NCI-H2107 treated with DMSO at 0.1 percent for 48 hours (cell line): ENCODE measurements around the gene SLC7A1.

Experiments used
- DNase-seq: peaks from one replicate; lab custom pipeline; 2025; ENCODE audit not compliant: unreplicated experiment; lab: John Stamatoyannopoulos, UW

The SLC7A1 gene

DNA sequence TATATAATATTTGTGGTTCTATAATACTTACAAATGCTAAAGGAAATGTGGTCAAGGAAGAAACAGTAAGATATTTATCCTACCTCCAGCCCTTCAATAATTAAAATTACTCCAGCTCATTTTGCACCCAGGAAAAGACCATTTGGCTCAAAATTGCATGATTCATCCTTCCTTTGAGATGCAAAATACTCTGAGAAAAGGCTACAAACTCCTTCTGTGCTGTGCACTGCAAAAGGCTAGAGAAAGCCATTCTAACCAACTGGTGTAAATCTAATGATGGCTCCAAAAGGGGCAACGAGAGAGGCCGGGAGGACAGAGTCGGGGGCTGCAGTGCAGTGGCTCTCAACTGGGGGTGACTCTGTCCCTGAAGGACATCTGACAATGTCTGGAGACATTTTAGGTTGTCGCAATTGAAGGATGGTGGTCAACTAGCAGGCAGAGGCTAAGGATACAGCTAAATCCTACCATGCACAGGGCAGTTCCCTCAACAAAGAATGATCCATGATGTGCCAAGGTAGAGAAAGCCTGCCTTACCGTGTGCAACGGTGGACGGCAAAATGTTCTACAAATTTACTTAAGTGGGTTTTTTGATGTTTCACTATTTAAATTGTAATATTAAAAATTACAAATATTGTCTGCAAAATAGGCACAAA is 32.6 kb downstream of the SLC7A1 start:
- DNase-seq: no peak

DNA sequence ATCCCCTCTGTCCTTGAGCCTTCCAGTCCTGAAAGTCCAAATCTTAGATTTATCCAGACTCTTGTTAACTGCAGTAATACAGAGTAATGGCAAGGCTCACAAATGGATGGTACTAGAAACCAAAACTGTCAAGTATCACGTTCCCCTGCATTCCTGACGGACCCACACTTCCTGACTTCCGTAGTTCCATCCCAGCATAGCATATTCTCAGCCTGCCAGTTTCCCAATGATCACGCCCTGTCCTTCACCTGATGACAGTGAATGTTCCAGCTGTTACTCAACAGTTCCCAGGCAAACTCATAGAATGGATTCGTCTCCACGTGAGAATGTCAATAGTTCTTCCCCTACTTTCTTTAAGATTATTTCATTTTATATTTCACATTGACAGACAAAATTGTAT is 33.6 kb downstream of the SLC7A1 start:
- DNase-seq: no peak

DNA sequence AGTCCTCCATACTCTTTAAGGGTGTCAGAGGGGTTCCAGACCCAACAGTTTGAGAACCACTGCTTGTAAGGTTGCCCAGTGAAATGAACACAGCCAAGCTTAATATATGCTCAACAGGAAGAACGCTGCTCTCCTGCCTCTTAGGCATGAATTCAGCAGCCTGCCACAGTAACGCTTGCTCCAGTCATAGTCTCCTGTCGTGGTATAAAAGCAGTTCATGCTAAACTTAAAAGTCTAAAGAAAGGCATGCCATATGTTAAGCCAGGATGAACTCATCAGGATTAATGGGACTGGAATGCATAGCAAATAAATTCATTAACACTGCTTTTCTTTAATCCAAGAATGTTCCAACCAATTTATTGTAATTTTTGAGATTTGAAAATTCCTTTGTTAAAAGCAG is 38.7 kb downstream of the SLC7A1 start:
- no peak for DNase-seq

DNA sequence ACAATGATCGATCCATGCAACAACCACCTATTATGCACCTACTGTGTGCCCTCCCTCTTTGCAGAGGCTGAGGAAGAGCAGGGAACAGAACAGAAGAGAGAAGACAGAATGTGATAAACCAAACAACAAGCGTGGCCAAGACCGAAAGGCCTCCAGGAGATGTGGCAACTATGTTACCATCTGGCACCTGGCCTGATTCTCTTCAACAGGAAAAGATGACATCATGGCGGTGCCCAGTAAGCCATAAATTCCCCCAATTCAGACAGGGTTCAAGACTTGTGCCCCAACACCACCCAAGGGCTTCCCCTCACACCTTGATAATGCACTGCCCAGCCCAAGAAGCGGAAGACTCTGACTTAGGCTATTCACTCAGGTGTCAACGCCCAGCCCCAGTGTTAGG is 44.3 kb downstream of the SLC7A1 start:
- DNase-seq: no peak

DNA sequence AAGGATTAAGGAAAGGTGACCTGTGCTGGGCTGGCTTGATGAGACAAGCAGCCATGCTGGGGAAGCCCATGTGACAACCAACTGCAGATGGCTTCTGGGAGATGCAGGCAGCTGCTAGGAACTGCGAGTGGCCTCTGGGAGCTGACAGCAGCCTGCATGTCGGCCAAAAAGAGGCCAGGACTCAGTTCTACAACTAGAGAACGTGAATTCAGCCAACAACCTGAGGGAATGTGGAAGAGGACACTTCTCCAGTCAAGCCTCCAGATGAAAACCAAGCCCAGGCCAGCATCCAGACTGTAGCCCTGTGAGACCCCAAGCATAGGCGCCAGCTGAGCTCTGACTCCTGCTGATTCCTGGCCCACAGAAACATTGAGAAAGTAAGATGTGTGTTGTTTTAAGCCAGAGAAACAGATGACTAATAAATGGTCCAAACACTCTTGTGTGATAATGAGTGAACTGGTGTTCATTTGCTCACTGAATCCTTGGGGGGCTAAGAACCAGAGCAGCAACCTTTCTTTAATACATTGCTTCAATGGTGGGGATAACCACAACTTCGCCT is 45.0 kb downstream of the SLC7A1 start:
- DNase-seq: no peak

DNA sequence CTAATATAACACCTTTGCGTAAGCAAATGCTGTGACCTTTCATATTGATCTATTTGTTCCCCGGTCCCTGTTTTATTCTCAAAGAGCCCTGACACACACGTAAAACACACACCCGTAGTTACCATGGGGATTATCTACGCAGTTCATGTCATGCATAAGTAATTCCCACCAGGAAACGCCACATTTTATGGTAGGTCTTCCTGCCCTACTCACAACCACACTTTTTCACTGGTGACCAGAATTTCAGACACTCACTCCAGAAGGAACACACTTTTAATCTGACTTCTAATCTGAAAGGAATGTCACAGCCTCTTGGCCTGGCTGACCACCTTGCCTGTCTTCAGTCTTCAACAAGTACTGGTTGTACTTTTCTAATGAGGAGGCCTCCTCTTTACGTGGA is 46.8 kb downstream of the SLC7A1 start:
- no peak for DNase-seq

DNA sequence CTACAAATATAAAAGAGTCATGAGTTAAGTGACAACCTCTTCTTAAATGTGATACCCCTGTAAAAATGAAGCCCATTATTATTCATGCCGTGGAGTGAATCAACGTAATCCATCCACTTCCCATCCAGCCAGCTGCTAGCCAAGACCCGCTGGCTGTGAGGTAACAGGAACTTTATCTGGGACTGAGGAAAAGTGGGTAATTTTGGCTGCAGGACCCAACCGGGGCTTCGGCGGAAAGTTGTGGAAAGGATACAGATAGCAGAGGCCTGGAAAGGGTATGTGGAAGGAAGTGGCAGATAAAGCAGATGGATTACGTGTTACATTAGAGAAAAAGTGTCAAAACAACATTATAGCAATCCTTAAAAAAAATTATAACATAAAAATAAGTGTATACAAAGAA is 48.3 kb downstream of the SLC7A1 start:
- DNase-seq: no peak

DNA sequence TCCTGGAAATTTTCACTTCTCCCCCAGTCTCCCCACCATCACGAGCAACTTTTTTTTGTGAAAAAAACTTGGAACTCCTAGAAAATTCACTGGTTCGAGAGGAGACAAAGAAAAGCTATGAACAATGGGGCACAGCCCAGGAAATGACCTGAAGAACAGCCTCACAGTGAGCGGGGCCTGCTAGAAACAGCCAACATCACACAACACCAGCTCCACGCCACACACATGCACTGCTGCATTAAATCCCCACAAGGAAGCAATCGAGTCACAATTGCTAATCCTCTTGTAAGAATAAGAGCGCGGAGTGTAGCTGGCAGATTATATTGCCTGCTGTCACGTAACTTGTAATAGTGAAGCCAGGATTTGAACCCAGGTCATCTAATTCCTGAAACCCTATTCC is 48.8 kb downstream of the SLC7A1 start:
- DNase-seq: no peak

DNA sequence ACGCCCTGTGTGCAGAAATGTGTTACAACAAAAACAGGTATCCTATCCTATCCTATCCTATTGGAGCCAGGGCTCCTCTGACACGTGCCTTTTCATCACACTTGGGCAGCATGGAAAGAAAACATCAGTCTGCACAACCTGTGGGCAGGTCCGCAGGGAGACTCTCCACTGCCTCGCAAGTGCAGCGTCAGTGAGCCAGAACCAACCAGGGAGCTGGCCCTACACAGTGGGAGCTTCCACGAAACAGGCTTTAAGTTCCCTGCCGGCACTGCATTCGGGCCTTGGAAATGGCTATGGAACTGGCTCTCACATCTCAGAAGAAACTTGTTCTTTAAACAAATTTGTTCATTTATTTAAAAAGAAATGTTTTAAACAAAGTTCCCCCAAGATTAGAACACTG is 49.5 kb downstream of the SLC7A1 start:
- DNase-seq: no peak

DNA sequence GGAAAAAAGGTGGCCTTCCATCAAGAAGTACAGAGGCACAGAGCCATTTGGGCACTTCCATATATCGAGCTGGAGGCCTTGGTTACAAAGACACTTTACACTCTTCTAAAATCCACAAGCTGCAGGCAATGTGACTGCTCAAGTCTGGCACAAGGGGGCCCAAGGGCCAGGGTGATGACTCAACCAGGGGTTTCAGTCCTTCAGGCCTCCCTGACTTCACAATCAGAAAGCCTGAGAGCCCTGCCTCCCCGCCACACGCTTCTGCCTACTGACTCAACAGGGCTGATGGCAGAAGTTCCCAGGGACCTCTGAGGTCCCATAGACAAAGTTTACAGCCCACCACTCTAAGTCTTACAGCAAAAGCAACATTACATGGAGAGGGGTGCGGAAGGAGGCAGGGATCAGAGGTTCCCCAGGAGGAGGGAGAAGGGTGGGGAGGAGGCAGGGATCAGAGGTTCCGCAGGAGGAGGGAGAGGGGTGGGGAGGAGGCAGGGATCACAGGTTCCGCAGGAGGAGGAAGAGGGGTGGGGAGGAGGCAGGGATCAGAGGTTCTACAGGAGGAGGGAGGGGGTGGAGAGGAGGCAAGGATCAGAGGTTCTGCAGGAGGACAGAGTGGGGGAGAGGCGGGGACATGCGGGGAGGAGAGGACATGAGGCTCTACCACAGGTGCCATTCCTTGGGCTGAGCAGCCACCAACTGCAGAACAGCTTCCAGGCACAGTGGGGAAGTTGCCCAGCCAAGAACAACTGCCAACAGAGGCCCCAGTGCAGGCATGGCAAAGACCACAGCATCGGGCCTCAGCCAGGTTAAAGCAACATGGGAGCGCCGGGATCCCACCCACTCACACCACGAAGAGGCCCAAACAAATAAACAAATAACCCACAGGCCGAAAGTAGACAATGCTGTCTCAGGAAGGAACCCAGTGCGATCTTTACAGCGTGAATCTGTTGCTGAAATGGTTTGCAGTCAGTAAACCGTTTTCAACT is 52.0 kb downstream of the SLC7A1 start:
- DNase-seq: no peak

DNA sequence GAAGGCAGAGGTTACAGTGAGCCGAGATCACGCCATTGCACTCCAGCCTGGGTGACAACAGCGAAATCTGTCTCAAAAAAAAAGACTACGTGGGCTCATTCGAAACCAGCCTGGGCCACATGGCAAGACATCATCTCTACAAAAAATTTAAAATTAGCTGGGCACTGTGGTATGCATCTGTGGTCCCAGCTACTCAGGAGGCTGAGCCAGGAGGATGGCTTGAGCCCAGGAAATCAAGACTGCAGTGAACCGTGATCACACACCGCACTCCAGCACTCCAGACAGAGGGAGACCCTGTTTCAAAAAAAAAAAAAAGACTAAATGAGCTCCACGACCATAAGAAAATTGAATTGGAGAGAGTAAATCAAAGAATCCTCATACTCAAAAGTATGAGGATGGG is 53.1 kb downstream of the SLC7A1 start:
- no peak for DNase-seq

DNA sequence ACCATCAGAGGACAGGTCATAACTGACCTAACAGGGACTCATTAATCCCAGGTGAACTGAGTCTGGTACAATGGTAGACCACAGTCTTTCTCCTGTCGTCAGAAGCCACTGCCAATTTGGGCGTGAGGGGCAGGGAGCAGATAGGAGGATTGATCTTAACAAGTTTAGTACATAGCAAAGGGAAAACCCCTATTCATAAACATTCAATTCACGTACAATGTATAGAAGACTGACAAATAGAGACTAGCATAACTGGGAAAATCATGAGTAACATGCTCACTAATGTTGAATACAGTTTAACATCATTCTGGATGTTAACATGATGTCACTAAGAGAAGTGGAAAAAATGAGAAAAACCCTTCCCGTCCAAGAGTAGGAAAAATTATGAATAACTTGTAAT is 54.1 kb downstream of the SLC7A1 start:
- no peak for DNase-seq

DNA sequence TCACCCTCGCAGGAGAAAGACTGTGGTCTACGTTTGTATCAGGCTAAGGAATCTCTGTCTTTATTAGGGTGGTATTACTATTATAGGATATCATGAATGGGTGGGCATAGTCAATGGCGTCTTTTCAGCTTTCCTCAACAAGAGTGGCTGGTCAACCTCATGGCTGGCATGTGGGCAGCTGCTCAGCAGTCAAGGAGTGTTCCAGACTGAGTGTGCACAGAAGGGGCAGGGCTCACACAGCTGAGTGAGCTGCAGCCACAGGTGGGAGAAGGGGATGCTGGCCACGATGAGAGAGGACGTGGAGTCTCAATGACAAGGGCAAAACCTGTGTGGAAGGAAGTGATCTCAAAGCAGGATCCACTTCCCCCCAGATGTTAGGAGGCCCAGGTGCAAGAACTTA is 54.7 kb downstream of the SLC7A1 start:
- no peak for DNase-seq

DNA sequence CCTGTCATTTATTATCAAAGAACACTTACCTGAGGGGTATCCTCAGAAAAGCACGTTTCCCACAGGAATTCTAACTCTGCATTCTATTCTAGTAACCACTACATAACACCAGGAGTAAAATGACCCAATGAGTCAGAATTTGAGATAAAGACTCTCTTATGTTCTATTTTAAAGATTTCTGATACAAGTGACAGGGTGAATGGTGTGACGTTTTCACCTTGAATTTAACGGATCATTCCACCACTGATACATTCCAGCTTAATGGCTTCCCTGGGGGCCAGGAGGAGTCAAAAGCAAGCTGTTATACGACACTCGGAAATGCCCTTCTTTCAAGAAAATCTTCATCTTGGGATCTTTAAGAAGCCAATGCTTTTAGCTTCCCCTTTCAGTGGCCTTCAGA is 55.2 kb downstream of the SLC7A1 start:
- no peak for DNase-seq

DNA sequence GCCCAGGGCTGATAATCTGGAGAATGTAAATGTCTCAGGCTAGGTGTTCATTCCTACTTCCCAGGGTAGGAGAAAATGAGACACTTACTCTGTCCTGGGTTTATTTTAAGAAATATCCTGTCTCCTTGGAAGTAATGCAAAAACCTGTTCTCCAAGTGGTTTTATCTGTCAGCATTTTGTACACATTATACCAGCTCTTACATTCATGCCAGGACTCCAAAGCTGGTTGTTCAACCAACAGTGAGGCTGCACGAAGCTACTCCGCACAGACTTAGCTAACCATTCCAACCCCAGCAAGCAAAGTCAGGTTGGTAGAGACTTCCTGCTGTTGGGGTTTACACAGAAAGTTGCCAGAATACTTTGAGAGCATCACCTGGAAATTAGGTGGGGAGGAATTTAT is 55.6 kb downstream of the SLC7A1 start:
- DNase-seq: no peak

DNA sequence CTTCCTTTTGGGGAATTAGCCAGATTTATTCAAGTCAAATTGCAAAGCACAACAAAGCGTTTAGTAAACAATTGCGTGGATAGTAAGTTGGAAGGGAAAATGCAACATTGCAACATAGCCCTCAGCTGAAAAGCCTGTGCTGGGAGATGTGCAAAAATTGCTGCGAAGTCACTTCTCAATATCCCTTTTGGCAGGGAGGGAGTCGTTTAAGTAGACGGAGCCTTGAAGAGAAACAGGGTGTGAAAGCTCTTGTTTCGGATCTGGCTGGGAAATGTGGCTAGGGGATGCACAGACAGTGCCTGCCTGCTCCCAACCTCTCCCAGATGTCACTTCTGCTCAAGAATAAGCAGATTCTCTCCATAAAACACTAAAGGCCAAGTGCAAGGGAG is 56.8 kb downstream of the SLC7A1 start:
- DNase-seq: no peak

DNA sequence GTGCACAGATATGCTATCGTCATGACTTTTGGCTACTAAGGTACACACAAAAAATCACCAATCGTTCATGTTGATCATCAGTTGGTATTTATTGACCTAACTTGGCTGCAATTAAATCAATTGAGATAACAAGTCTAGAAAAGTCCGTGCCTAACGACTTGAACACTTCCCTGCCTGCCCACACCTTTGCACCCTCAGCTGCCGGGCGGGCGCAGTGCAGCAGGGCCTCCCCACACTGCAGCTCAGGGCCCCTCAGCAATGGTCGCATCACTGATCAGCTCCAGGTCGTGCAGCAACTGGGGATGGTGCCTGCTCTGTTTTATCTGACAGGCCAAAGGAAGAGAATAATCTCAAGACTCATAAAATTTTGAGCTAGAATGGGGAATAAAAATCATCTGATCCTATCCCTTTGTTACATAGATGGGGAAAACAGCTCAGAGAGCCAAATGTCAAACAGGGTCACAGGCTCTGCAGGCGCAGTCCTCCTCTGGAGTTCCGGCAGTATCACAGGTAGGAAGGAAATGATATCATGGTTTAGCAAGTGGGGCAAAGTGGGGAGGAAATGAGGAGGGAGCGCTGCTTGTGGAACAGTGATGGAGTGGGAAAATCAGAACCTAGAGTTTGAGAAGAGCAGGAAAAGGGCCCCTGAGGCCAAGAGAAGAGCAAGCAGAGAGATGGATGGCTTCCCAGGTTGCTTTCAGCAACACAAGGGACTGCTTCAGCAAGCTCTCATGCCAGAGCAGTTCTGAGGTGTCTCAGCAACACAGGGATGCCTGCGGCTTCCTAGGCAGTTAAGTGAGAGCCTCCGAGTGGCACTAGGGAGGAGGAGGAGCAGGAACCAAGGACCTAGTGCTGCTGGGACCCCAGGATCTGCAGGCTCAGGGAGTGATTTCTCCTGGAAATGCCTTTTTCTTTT is 57.5 kb downstream of the SLC7A1 start:
- DNase-seq: no peak

DNA sequence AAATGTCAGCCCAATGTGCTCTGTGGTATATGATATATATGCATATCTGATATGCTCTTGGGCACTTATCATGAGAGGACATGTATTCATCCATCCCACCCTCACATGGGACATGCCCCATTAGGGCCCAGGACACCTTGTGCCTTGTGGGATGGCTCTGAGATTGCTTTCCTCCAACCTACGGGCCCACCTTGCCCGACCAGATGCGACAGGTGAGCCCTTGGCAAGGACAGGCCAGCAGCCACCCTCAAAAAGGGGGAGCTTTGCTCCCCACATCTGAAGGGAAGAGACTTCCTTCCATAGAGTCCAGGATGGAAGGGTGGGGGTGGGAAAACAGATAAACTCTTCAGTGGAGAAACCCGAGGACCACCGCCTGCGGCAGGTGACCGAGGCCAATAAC is 58.6 kb downstream of the SLC7A1 start:
- no peak for DNase-seq

DNA sequence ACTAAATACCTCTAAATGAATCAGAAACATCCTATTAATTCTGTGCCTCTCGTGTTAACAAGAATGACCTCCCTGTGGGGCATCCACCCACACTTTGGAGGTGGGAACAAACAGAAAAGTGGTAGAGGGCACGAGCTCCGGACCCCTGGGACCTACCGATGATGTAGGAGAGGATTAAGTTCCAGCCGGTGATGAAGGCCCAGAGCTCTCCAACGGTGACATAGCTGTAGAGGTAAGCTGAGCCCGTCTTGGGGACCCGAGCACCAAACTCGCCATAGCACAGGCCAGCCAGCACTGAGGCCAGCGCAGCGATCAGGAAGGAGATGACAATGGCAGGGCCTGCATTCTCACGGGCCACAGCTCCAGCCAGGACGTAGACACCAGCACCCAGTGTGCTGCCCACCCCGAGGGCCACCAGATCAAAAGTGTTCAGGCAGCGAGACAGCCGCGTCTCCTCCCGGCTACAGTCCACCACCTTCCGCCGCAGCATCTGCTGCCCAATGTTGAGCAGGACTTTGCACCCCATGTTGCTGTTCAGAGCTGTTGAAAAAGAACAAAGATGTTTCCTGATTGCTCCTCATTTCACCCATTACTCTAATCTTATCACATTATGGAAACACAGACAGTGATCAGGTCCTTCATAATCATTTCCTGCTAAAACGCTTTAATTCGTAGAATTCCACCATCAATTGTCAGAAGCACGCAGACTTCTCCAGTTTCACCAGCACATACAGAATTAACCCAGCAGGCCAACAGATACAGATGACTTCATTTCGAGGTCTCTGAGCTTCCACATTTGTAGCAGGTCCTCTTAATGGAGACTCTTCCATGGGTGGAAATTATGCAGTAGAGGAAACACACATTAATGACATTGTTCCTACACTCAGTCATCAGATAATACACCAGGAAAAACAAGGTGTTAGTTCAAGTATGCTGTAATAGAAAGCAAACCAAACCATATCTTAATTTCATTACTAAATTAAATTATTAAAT is 59.5 kb downstream of the SLC7A1 start:
- no peak for DNase-seq

DNA sequence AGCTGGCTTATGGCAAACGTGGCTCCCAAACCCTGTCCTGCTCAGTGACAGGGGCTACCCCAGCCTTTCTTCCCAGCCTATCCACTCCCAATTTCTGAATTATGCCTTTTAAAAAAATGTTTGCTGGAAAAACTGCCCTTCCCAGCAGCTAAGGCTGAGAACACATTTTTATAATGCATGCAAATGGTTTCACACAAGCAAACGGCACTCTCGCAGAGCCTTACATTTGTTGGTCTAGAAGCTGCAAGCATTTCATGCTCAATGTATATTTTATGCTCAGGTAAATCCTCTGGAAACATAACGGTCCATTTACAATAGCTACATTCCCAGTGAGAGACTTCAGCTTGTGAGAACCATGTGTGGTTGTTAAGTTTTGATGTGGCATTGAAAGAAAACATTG is 61.4 kb downstream of the SLC7A1 start:
- no peak for DNase-seq
